Activated CD4-positive, alpha-beta T cell treated with anti-CD3 and anti-CD28 coated beads, Interleukin-2, amount 50 U/mL, for 48 hours (primary cell): ENCODE data around the gene CFTR.

ENCODE experiments used
- DNase-seq, 2 experiments: peaks; one replicate each; pipeline ENCODE4 v3.0.0-alpha.2; 2020

CFTR gene

GRCh38 chr7:117590191-117590590 lies 110.4 kb downstream of the CFTR start:
- DNase-seq, result no peak

GRCh38 chr7:117592011-117592635 lies 112.3 kb downstream of the CFTR start:
- no peak for DNase-seq

GRCh38 chr7:117596134-117596533 lies 116.3 kb downstream of the CFTR start:
- DNase-seq, result no peak

- no peak for DNase-seq
Observed at GRCh38 chr7:117597755-117598154, 117.9 kb downstream of the CFTR start.

GRCh38 chr7:117600911-117601310 lies 121.1 kb downstream of the CFTR start:
- DNase-seq, result no peak

- DNase-seq, result no peak
Observed at GRCh38 chr7:117603627-117604026, 123.8 kb downstream of the CFTR start.

GRCh38 chr7:117605712-117606111 lies 125.9 kb downstream of the CFTR start:
- DNase-seq, result no peak

GRCh38 chr7:117606132-117606531 lies 126.3 kb downstream of the CFTR start:
- DNase-seq, result no peak

GRCh38 chr7:117610396-117610795 lies 130.6 kb downstream of the CFTR start:
- DNase-seq, result no peak

GRCh38 chr7:117612637-117613036 lies 132.8 kb downstream of the CFTR start:
- no peak for DNase-seq

- no peak for DNase-seq
Observed at GRCh38 chr7:117616694-117617093, 136.9 kb downstream of the CFTR start.

GRCh38 chr7:117619681-117620080 lies 139.9 kb downstream of the CFTR start:
- no peak for DNase-seq

- no peak for DNase-seq
Observed at GRCh38 chr7:117621075-117621618, 141.3 kb downstream of the CFTR start.

GRCh38 chr7:117623606-117624005 lies 143.8 kb downstream of the CFTR start:
- no peak for DNase-seq

- no peak for DNase-seq
Observed at GRCh38 chr7:117630501-117630900, 150.7 kb downstream of the CFTR start.

- DNase-seq, result no peak
Observed at GRCh38 chr7:117630907-117631564, 151.2 kb downstream of the CFTR start.

GRCh38 chr7:117631652-117632051 lies 151.8 kb downstream of the CFTR start:
- no peak for DNase-seq

GRCh38 chr7:117637937-117638336 lies 158.1 kb downstream of the CFTR start:
- no peak for DNase-seq

- no peak for DNase-seq
Observed at GRCh38 chr7:117639966-117640365, 160.1 kb downstream of the CFTR start.

- DNase-seq, result no peak
Observed at GRCh38 chr7:117640465-117640864, 160.6 kb downstream of the CFTR start.

GRCh38 chr7:117645481-117646165 lies 165.8 kb downstream of the CFTR start:
- DNase-seq, result no peak

GRCh38 chr7:117648203-117648866 lies 168.5 kb downstream of the CFTR start:
- no peak for DNase-seq

GRCh38 chr7:117652943-117653680 lies 173.3 kb downstream of the CFTR start:
- no peak for DNase-seq
